GM21526 (cell line): Measurements from ENCODE around the gene PTGIR.

ENCODE experiments used
- ATAC-seq: cut with Tn5 transposase; IDR thresholded peaks from one replicate; pipeline ENCODE4 v1.9.1; 2021; ENCODE audit warnings: moderate library complexity; ENCODE audit not compliant: unreplicated experiment, low FRiP score

Gene PTGIR

DNA sequence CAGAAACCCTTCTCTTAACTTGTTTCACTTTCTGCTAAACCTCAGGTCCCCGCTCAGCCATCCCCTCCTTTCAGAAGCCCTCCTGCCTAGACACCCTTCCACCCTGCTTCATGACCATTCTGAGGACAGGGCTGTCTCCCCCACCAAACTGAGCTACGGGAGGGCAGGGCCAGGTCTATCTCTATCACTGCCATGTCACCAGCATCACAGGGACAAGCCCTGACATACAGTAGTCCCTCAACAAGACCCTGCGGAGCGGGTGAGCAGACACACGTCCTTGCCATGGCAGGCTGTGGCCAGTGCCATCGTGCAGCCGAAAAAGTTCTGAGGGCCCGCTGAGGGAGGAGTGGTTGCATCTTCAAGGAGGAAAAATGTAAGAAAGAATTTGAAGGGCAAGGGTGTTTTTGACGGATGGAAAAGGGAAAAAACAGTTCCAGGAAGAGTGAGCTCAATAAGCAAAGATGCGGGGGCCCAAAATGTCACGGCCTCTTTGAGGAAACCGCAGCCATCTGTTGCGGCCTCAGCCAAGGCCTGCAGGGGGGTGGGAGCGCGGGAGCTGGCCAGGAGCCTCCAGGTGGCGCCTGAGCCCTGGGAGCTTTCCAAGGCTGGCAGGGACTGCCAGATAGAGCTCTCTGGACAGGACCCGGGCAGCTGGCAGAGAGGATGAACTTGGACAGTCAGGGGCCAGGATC is 8.1 kb downstream of the PTGIR start:
- no peak for ATAC-seq

DNA sequence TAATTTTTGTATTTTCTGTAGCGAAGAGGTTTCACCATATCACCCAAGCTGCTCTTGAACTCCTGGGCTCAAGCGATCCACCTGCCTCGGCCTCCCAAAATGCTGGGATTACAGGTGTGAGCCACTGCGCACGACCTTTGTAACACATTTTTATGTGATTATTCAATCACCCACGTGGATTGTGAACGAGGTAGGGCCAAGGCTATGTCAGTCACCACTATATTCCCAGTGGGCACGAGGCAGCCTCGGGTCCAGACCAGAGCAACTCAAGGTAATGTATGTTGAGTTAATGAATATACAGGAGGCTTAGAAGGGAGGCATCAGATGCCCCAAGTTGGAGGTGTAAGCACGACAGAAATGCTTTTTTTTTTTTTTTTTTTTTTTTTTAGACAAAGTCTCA is 8.9 kb downstream of the PTGIR start:
- ATAC-seq: no peak

DNA sequence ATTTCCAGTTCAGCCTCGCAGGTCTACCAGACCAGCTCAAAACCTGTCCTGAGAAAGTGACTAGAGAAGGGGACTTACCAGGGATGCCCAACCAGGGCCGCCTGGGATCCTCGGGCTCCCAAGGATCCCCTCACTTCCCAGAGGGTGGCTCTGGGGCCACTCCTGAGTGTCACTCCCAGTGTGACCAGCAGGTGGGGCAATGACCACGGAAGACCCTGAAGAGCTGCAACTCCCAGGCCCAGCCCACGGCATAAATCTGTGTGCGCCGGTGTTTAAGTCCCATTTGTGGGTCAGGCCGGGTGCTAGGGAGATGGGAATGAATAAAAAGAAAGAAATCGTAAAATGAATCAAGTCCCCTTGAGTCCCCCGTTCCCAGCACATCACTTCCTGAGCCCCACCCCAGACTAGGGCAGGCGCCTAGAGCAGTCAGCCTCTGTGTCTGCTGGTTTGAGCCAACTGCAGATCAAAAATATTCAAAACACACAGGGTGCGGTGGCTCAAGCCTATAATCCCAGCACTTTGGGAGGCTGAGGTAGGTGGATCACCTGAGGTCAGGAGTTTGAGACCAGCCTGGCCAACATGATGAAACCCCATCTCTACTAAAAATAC is 10.7 kb downstream of the PTGIR start:
- no peak for ATAC-seq

DNA sequence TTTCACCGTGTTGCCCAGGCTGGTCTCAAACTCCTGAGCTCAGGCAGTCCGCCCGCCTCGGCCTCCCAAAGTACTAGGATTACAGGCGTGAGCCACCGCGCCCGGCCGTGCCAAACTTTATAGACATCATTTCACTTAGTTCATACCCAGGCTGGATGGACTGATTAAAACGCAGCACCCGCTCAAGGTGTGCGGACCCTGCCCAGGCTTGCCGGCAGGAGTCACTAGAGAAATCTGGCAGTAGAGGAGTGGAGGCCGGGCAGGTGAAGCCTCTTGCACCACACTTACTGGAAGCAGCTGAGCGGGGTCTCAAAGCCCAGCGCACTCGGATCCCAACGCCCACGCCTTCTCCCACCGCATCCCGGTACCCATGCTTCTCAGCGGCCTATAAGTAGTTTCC is 11.4 kb downstream of the PTGIR start:
- ATAC-seq: no peak

DNA sequence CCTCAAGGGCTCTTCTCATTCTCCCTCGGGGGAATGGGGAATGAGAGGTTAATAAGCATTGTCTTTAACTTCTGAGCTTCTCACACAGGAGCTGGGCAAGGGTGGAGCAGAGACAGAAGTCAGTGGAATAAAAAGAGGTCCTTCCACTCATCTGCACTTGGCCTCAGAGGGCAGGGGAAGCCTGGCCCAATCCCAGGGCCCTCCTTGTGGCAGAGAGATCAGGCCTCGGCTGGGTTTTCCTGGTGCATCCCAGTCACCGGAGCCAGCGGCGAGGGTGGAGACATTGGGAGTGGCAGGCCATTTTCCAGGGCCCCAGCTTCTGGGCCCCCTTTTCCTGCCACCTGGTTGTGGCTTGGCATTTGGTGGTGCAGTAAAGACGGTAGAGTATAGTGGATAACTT is 13.1 kb downstream of the PTGIR start:
- no peak for ATAC-seq

DNA sequence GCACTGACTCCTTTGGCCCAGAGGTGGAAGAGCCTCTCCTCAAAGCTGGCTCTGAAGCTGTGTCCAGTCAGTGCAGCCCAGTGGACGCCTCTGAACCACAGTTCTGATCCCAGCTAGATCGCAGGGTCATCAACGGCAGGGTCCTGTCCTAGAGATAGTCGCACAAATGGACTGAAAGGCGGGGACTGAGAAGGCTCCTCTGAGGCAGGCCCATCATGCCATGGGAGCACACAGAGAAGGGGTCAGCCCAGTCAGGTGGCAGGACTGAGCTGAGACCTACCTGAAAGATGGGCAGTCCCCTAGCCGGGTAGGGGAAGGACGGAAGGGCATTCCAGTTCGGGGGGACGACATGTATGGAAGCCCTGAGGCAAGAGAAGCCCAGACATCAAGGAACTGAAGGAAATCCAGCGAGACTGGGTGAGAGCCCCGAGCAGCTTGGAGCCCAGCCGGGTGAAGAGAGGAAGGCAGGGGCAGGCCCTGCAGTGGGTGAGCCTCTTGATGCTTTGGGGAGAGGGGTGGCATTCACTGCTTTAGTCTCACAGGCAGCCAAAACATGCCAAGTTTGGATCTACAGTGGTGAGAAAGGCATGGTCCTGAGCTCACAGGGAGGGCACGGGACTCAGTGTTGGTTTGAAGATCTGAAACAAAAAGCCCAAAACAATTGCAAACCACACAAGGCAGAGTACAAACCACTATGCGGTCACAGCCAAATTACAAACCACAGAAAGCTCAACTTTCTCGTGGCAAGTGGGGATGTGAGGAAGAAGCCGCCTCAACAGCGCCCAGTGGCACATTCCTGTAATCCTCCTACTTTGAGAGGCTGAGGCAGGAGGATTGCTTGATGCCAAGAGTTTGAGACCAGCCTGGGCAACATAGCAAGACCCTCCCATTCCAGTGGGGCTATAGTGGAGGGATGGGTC is 13.8 kb downstream of the PTGIR start:
- ATAC-seq: no peak

DNA sequence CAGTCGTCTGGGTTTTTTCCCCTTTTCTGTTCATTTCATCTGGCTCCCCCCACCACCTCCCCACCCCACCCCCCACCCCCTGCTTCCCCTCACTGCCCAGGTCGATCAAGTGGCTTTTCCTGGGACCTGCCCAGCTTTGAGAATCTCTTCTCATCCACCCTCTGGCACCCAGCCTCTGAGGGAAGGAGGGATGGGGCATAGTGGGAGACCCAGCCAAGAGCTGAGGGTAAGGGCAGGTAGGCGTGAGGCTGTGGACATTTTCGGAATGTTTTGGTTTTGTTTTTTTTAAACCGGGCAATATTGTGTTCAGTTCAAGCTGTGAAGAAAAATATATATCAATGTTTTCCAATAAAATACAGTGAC is 14.5 kb downstream of the PTGIR start:
- no peak for ATAC-seq

DNA sequence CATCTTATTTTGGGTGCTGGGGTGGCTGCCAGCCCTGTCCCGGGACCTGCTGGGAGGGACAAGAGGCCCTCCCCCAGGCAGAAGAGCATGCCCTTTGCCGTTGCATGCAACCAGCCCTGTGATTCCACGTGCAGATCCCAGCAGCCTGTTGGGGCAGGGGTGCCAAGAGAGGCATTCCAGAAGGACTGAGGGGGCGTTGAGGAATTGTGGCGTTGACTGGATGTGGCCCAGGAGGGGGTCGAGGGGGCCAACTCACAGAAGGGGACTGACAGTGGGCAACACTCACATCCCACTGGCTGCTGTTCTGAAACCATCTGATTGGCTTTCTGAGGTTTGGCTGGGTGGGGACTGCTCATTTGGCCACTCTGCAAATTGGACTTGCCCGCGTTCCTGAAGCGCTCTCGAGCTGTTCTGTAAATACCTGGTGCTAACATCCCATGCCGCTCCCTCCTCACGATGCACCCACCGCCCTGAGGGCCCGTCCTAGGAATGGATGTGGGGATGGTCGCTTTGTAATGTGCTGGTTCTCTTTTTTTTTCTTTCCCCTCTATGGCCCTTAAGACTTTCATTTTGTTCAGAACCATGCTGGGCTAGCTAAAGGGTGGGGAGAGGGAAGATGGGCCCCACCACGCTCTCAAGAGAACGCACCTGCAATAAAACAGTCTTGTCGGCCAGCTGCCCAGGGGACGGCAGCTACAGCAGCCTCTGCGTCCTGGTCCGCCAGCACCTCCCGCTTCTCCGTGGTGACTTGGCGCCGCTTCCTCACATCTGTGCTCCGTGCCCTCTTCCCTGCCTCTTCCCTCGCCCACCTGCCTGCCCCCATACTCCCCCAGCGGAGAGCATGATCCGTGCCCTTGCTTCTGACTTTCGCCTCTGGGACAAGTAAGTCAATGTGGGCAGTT is 15.1 kb downstream of the PTGIR start:
- ATAC-seq: no peak

DNA sequence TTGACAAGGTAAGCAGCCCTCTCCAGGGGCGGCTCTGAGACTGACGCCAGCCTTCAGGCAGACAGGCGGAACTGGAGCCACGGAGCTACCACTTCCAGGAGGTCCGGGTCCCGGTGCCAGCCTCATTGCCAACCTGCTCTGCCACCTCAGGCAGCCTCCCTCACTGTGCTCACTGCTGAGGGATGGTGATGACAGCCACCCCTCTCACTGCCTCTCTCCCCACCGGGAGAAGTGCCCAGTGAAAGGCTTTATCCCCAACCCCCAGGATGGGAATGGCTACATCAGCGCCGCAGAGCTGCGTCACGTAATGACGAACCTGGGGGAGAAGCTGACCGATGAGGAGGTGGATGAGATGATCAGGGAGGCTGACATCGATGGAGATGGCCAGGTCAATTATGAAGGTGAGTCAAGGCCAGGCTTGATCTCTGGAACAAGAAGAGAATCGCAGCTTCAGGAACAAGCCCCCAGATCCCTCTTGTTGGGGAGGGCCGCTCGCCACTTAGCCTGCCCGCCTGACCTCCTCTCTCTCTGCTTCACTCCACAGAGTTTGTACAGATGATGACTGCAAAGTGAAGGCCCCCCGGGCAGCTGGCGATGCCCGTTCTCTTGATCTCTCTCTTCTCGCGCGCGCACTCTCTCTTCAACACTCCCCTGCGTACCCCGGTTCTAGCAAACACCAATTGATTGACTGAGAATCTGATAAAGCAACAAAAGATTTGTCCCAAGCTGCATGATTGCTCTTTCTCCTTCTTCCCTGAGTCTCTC is 16.1 kb downstream of the PTGIR start:
- ATAC-seq: no peak

DNA sequence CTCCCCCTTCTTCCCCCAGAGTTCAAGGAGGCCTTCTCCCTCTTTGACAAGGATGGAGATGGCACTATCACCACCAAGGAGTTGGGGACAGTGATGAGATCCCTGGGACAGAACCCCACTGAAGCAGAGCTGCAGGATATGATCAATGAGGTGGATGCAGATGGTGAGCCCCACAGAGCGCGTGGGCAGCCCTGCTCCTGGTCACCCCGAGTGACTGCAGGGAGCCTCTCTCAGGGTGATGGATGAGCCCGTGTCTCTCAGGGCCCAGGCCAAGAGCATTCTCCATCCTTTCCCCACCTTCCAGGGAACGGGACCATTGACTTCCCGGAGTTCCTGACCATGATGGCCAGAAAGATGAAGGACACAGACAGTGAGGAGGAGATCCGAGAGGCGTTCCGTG is 16.7 kb downstream of the PTGIR start:
- no peak for ATAC-seq

DNA sequence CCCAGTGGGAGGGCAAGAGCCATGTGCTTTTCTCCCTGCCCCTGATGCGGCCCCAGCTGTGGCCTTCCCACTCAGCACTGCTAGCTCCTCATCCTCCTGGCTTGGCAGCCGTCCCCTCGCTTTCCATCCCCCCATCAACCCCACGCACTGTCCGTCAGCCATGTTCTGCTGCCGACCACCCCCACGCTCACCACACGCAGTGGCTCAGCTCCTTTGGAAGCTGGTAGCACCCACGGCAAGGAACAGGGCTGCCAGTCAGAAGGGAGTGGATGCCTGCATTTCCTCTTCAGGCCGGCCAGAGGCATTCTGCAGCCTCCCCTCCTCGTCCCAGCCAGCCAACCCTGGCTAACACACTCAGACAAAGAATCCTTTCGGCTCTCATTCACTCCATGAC is 17.4 kb downstream of the PTGIR start:
- no peak for ATAC-seq

DNA sequence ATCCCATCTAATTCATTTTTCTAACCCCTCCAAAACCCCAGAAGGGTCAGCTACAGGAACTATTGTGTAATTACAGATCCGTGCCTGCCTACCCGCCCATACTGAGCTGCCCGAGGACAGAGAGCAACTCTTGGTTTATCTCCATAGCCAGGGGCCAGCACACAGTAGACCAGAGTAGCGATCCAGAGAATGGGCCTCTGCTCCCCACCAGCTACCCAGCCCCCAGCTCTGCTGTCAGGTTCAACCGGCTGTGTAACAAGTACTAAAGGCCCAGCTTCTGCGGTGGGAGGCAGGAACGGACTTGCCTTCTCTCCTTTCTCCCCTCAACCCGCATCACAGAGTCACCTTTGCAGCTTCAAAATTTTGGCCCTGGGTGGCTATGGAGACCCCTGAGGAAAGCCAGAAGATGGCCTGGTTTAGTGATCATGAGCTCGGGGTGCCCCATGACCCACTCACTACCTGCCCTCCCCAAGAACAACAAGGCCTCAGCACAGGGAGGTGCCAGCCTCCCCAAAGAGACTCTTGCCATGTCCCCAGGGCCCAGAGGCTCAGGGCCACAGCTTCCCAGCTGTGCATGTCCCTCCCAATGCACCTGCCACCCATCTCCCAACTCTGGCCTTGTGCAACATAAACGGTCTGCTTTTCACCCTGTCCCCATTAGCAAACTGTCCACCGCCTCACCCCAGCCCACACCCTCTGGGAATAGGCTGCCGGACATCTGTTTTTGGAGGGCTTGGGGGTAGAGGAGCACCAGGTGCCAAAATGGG is 18.0 kb downstream of the PTGIR start:
- no peak for ATAC-seq

DNA sequence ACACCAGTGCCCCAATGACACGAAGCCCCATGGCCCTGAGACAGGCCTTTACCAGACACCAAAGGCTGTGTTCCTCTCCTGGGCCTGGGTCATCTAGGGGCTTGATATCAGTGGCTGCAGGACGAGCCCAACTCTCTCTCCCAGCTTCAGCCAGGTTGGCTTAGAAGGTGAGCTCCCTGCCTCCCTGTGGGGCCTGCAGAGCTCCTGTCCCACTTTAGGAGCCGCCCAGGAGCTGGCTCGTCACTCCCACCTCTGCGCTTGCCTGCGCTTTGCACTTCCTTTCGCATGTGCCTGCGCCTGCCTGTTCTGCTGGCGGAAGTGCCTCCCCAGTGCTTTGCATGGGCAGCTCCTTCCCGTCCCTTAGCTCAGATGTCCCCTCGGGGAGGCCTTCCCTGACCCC is 18.9 kb downstream of the PTGIR start:
- no peak for ATAC-seq

DNA sequence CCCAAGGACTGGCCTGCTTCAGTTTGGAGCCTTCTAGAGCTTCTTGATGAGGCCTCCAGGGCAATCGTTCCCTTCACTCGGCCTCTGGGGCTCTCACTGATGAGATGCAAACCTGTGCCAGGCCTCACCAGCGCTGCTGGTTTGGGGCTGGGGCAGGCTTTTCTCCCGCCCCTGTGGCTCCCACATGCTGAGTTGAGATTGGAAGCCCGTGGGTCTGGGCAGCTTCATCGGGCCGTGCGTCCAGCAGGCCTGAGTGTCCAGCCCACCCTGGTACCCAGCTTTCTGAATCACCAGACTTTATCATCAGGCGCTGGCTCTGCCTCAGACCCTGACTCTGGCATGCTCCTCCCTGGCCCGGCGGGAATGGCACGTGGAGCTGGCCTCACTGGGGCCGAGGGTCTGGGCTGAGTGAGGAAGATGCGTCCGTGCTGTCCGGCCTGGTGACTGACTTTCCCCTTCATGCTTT is 19.5 kb downstream of the PTGIR start:
- no peak for ATAC-seq

DNA sequence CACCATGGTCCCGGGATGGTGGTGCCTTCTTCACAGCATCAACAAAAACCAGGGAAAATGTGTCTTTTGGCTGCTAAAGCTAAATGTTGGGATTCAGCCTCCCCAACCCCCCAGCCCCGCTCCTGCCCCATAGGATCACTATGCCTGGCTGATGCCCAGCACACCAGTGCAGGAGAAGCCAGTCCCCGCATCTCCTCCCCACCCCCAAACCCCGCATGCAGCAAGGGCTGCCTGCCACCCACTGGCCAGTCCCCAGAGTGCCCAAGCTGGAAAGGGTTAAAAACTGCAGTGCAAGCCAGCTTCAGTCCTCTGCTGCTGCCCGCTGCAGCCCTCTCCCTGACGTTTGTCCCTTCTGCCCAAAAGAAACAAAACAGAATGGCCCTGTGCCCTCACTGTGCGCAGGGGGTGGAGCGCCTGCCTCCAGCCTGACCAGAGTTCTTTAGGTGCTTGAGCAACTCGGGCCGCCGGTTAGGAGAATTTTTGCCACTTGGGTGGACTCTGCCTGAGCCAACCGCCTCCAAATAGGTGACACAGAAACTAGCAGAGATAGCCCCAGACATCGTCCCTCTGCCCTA is 20.0 kb downstream of the PTGIR start:
- no peak for ATAC-seq

DNA sequence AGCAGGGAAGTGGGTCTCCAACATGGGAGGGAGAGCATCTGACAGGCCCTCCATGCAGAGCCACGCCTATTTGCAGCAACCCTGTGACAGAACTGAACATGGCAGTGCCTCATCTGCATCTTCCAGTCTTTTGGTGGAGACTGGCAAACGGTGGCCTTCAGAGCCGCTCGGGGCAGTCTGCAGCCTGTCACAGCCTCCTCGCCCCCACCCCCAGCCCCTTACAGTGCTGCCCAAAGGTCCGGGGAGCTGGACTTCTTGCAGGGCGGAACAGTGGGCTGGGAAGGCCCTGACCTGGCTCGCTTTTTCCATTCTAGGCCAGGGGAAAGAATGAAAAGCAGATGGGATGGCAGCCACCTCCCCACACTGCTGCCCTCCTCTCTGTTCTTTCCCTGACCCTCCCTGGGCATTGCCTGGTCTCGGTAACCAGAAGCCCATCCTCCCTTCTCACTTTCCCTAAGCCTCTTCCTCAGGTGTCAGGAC is 21.1 kb downstream of the PTGIR start:
- ATAC-seq: no peak

DNA sequence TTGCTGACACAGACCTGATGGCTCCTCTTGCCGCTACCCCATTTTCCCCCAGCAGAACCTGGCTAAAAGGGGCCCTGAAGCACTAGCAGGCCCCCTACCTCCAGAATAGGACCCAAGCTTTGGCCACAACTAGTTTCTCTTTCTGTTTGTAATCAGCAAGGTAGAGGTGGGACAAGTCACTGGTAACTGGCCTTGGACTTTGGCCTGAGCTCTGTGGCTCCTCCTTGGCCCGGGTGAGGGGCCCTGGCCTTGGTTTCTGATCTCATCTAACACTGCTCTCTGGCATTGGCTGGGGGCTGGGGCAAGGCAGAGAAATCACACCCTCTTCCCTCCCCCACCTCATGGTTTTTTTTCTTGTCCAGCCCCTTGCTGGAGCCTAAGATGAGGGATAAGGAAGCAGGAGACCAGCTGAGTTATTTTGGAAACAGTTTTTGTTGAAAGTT is 21.7 kb downstream of the PTGIR start:
- no peak for ATAC-seq

DNA sequence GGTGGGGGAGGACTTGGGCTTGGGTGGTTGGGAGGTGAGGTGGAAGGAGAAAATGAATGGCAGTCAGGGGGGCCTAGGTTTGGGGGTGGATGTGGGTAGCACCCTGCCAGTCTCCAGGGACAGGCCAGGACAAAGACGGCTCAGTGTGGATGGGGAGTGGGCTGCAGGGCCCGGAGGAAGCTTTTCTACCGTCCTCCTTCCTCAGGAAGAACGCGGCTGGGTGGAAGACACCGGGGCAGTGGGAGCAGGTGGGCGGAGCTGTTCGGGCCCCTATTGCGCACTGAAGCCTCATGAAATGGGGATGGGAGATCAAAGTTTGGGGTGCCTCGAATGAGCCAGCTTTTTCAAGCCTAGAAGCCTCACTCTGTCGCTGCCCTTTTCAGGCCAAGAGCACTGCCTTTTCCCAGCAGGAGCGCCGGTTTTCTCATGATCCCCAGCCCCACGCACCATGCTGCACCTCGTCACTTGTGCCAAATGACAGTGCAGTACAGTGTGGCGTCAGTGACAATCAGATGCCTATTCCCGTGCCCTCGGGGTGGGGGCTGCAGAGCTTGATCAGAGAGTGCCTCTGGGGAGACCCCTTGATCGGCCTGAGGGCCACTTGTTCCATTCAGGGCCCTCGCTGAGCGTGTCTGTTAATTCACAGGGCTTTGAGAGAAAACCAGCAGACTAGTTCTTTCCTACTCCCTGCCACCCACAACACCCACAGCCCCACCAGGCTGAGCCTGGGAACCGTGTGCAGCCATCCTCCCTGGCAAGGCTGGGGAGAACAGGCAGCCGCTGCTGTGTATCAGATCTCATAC is 22.3 kb downstream of the PTGIR start:
- no peak for ATAC-seq
